Large intestine (tissue), 3 donors: Measurements from ENCODE around the gene ZNF780A. TPM values are rescaled to one million over a fixed set of nuclear protein-coding genes. Genes with fewer than 3 reads are reported as not detected.

Experiments
- DNase-seq, 2 donors: peaks; one replicate each; pipeline versions ENCODE4 v3.0.0 to v3.0.0-alpha.2; 2013
- H3K27ac ChIP-seq: one replicate; pipeline ENCODE4 v1.5.1; 2013; ENCODE audit warnings: low read length
- H3K27me3 ChIP-seq: 2 replicates; pipeline ENCODE4 v1.6.1; 2013; ENCODE audit warnings: low read length; ENCODE audit not compliant: control insufficient read depth, insufficient read depth
- H3K36me3 ChIP-seq: 2 replicates; pipeline ENCODE4 v1.6.1; 2013; ENCODE audit warnings: low read length; ENCODE audit not compliant: control insufficient read depth, insufficient read depth
- H3K4me1 ChIP-seq: one replicate; pipeline ENCODE4 v1.6.1; 2013; ENCODE audit warnings: low read length; ENCODE audit not compliant: control insufficient read depth, insufficient read depth
- H3K4me3 ChIP-seq: one replicate; pipeline ENCODE4 v1.5.1; 2013; ENCODE audit warnings: low read length
- H3K9me3 ChIP-seq: one replicate; pipeline ENCODE4 v1.6.1; 2013; ENCODE audit warnings: mild to moderate bottlenecking, low read depth, low read length, moderate library complexity; ENCODE audit not compliant: control insufficient read depth
- WGBS: methylation state at CpG from one replicate; pipeline ENCODE4 v1.1.5; 2013; ENCODE audit warnings: low lambda C conversion rate; ENCODE audit not compliant: insufficient coverage; 5-methylcytosine and 5-hydroxymethylcytosine counted together
- polyA plus RNA-seq: library from polyadenylated mRNA; unstranded; fragments of 120-200 nt; gene quantifications from one replicate; pipeline ENCODE4 v1.2.1, GENCODE V29; 2013

The ZNF780A gene
- polyA plus RNA-seq, 1 donor, result 16.0 TPM

DNA sequence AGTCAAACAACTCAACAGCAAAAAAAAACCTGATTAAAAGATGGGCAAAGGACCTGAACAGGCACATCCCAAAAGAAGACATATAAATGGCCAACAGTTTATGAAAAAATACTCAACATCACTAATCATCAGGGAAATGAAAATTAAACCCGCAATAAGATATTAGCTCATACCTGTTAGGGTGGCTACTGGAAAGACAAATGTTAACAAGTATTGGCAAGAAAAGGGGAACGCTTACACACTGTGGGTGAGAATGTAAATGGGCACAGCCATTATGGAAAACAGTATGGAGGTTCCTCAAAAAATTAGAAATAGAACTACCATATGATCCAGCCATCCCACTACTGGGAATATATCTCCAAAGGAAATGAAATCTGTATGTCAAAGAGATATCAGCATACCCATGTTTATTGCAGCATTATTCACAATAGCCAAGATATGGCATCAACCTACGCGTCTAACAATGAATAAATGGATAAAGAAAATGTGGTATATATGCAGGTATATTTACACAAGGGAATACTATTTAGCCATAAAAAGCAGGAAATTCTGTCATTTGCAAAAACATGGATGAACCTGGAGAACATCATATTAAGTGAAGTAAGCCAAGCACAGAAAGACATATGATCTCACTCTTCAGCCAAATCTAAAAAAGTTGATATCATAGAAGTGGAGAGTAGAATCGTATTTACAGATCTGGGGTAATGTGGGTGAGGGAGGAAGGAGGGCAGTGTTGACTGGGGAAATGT, 2.3 kb downstream of the ZNF780A start:
- no peak for DNase-seq
- peaks cover 3% of the 10 kb centered on the region for H3K9me3 ChIP-seq
- WGBS, result 92% methylated on average over 5 of the region's 5 CpGs
- no peak overlapping the region for H3K4me3 ChIP-seq
- H3K27ac ChIP-seq, result no peak overlapping the region
- no peaks in the 10 kb centered on the region for H3K27me3 ChIP-seq
- H3K36me3 ChIP-seq, result peaks cover 6% of the 10 kb centered on the region
- H3K4me1 ChIP-seq, result no peaks in the 10 kb centered on the region

DNA sequence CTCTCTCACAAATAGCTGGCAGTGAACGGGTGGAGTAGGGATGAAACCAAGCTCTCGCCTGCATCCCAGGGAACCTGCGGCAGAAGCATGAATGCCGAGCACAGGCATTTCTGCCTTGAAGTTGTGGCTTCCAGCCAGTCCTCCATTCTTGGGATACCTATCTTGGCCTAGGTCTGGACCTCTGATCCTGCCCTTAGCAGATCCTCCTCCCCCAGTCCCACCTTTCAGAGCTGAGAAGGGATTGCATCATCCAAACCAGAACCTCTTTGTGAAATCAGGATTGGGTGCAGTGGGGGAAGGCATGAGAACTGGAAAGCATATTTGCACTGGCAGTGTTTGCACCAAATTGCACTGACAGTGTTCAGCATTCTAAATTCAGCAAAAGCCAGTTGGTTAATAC, 5.8 kb downstream of the ZNF780A start:
- no peak overlapping the region for H3K4me3 ChIP-seq

DNA sequence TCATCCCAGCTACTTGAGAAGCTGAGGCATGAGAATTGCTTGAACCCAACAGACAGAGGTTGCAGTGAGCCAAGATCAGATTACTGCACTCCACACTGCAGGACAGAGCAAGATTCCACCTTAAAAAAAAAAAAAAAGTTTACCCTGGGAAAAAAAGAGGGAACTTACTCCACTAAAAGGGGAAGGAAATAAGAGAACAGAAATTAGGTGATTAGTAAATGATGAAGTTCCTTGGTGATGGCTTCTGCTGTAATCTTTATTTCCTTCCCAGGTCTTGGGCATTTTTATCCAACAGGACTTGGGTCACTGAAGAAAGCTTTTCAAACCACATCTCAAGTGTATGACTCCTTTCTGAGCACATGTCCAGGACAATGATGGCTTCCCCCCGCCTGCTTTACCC, 9.3 kb downstream of the ZNF780A start:
- H3K27ac ChIP-seq, result no peak overlapping the region

More for the DNA sequence above, 5.8 kb downstream of the ZNF780A start:
- WGBS, result no CpG with 5 or more reads among the region's 4 CpGs
- Histone ChIP-seq H3K9me3 (peaks cover 3% of the 10 kb centered on the region), H3K27ac (no peak overlapping the region), H3K4me1 (no peaks in the 10 kb centered on the region), H3K36me3 (peaks cover 31% of the 10 kb centered on the region), H3K27me3 (no peaks in the 10 kb centered on the region)
- no peak for DNase-seq

DNA sequence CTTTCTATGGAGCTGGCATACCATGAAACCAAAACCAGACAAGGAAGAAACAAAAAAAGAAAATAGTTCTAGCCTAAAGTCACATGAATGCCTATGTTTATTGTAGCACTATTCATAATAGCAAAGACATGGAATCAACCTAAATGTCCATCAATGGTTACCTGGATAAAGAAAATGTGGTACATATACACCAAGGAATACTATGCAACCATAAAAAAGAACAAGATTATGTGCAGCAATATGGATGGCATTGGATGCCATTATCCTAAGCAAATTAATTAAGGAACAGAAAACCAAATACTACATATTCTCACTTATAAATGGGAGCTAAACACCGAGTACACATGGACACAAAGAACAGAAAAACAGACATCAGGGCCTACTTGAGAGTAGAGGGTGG, 10.5 kb downstream of the ZNF780A start:
- peaks cover 23% of the 10 kb centered on the region for H3K9me3 ChIP-seq

More for the DNA sequence above, 9.3 kb downstream of the ZNF780A start:
- peaks cover 49% of the 10 kb centered on the region for H3K36me3 ChIP-seq
- WGBS, result no CpG with 5 or more reads among the region's 1 CpG
- DNase-seq, result no peak
- H3K4me1 ChIP-seq, result no peaks in the 10 kb centered on the region
- no peaks in the 10 kb centered on the region for H3K27me3 ChIP-seq
- H3K4me3 ChIP-seq, result no peak overlapping the region
- peaks cover 23% of the 10 kb centered on the region for H3K9me3 ChIP-seq

DNA sequence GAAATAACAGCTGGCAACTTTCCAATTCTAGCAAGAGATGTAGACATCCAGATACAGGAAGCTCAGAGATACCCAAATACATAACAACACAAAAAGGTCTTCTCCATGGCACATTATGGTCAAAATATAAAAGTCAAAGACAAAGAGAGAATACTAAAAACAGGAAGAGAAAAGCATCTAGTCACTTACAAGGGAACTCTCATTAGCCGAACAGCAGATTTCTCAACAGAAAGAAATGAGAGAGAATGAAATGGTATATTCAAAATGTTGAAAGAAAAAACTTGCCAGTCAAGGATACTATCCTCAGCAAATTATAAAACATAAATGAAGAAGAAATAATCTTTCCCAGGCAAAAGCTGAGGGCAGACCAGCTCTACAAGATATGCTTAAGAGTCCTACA, 12.4 kb downstream of the ZNF780A start:
- H3K27ac ChIP-seq, result no peak overlapping the region
- H3K4me3 ChIP-seq, result no peak overlapping the region
- no peaks in the 10 kb centered on the region for H3K27me3 ChIP-seq
- no peak for DNase-seq
- 100% methylated on average over 1 of the region's 1 CpG for WGBS
- H3K4me1 ChIP-seq, result no peaks in the 10 kb centered on the region
- peaks cover 23% of the 10 kb centered on the region for H3K9me3 ChIP-seq
- peaks cover 68% of the 10 kb centered on the region for H3K36me3 ChIP-seq

More for the DNA sequence above, 10.5 kb downstream of the ZNF780A start:
- Histone ChIP-seq H3K36me3 (peaks cover 59% of the 10 kb centered on the region), H3K27me3 (no peaks in the 10 kb centered on the region), H3K4me1 (no peaks in the 10 kb centered on the region), H3K27ac (no peak overlapping the region), H3K4me3 (no peak overlapping the region)
- DNase-seq, result no peak
- WGBS, result no CpG with 5 or more reads among the region's 1 CpG

DNA sequence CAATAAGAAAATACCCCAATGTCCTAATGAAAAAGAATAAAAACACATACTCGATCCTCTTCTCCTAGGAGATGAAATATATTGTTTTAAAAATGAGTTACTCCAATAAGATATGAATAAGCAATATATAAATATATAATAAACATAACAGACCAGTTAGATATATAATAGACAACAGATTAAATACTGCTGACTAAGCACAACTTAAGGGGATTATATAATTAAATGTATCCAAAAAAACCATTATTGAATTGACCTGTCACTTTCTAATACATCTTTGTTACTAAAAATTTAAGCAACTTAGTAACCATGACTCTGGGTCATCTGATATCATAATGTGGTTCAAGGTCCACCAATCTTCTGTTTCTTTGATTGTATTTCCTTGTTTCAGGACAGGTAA, 20.7 kb downstream of the ZNF780A start:
- Histone ChIP-seq H3K27me3 (no peaks in the 10 kb centered on the region), H3K9me3 (peaks cover 6% of the 10 kb centered on the region), H3K4me1 (no peaks in the 10 kb centered on the region), H3K4me3 (no peak overlapping the region), H3K36me3 (peaks cover 15% of the 10 kb centered on the region), H3K27ac (no peak overlapping the region)
- DNase-seq, result no peak
- WGBS, result 100% methylated on average over 1 of the region's 1 CpG

DNA sequence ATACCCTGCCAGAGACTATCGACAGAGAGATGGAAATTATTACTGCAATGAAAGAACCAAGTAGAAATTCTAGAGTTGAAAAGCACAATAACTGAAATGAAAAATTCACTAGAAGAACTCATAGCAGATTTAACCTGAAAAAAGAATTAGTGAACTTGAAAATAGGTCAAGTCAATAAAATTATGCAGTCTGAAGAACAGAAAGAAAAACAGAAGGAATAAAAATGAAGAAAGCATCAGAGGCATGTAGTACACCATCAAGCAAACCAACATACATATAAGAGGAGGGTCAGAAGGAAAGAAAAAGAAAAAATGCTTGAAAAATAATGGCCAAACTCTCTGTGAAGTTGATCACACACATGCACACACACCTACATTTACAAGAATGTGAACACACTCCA, 31.1 kb downstream of the ZNF780A start:
- Histone ChIP-seq H3K27me3 (no peaks in the 10 kb centered on the region), H3K9me3 (peaks cover 24% of the 10 kb centered on the region), H3K36me3 (no peaks in the 10 kb centered on the region), H3K4me3 (no peak overlapping the region), H3K27ac (no peak overlapping the region), H3K4me1 (no peaks in the 10 kb centered on the region)
- DNase-seq, result no peak
- whole genome bisulfite sequencing, result 100% methylated on average over 1 of the region's 1 CpG

DNA sequence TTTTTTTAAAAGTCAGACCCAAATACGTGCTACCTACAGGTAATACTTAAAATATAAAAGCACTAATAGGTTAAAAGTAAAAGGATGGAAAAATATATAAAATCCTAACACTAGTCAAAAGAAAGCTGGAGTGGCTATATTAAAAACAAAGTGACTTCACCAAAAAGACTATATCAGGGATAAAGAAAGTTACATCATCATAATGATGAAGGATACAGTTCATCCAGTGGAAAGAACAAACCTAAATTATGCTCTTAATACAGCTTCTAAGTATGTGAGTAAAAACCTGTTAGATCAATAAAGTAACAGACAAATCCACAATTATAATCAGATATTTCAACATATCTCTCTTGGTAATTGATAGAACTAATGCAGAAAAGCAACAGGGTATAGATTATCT, 33.6 kb downstream of the ZNF780A start:
- Histone ChIP-seq H3K36me3 (no peaks in the 10 kb centered on the region), H3K4me3 (no peak overlapping the region)

DNA sequence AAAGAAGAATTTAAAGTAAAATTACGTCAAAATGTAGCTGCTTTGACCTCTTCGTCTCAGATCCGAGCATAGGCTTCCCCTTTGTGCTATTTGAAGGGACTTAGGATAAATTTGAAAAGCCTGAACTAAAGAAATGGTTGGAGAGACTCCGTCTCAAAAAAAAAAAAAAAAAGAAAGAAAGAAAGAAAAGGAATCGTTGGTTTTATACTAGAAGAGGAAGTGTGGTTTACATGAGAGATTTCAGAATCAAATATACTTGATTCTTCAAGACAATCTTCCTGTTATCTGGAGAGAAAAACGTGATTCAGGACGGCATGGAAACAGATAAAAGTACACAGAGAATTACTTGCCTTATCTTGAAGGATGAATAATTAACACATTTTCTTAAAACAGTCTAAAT, 34.2 kb downstream of the ZNF780A start:
- 6% methylated on average over 4 of the region's 7 CpGs for WGBS
- H3K9me3 ChIP-seq, result peaks cover 20% of the 10 kb centered on the region
- no peaks in the 10 kb centered on the region for H3K4me1 ChIP-seq
- peak overlapping the region; percentile 58 for H3K27ac ChIP-seq
- H3K27me3 ChIP-seq, result no peaks in the 10 kb centered on the region
- H3K36me3 ChIP-seq, result no peaks in the 10 kb centered on the region
- no peak for DNase-seq
- H3K4me3 ChIP-seq, result peak overlapping the region; percentile 70

More for the DNA sequence above, 33.6 kb downstream of the ZNF780A start:
- no peaks in the 10 kb centered on the region for H3K4me1 ChIP-seq
- 100% methylated on average over 1 of the region's 1 CpG for WGBS
- H3K9me3 ChIP-seq, result peaks cover 20% of the 10 kb centered on the region
- no peaks in the 10 kb centered on the region for H3K27me3 ChIP-seq
- no peak for DNase-seq
- H3K27ac ChIP-seq, result no peak overlapping the region

DNA sequence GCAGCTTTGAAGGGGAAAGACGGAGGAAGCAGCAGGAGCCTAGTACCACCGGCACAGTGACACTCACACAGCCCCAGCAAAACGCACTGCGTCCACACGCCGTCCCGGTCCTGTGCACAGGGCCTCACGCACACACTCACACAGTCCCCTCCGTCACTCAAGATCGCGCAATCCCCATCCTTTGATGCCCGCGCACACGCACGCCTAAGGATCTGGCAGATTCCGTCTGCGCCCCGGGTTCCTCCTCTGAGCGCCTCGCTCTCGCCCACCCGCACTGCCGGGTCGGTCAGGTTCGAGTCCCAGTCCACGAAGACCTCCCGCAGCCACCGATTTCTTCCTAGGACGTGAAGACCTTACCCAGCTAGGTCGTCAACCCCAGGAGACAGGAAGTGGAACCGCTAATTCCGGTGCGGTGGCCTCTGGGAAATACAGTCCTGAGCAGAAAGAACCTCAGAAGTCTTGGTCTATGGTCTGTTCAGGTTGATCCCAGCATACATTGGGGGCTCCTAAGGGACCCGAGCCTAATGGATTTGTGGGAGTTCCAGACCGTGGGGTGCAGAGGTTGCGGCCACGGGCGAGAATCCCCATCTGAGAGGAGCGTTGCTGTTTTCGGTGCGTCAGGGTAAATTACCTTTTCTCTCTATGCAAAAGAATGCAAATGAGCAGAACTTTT, 34.8 kb downstream of the ZNF780A start, which contains the start of gene ZNF780B:
Gene ZNF780B (minus strand): TSS at position 400 of the 673 bp plus-strand sequence. CDS start 5,899 bp downstream, outside the sequence.
- Histone ChIP-seq H3K4me1 (no peaks in the 10 kb centered on the region), H3K9me3 (peaks cover 20% of the 10 kb centered on the region), H3K4me3 (peak within 1 kb of the TSS; percentile 70), H3K27ac (peak within 1 kb of the TSS; percentile 58), H3K27me3 (no peaks in the 10 kb centered on the region), H3K36me3 (no peaks in the 10 kb centered on the region)
- WGBS, result no CpG with 5 or more reads among the region's 41 CpGs
- DNase-seq, result peak; percentile 54 to 88
